Measurements from ENCODE around the gene PSMC1. TPM values are rescaled to one million over a fixed set of nuclear protein-coding genes. Genes with fewer than 3 reads are reported as not detected.
A peak's percentile ranks its signal among the peaks of the same experiment; 100 is the strongest.

PSMC1 gene
- total and polyA plus RNA-seq, 2 experiments from 2014 or later: 132 to 179 TPM

- 93 to 95% methylated on average over 17 to 18 of the region's 18 CpGs for WGBS, 2 experiments (ENCODE audit: low coverage in 1 of 2, low lambda C conversion rate in 2 of 2, missing lambda C conversion rate in 2 of 2)
- no peak overlapping the region for H3K4me3 ChIP-seq
- H3K27ac ChIP-seq: no peak overlapping the region
- H3K4me1 ChIP-seq (ENCODE audit: insufficient read depth): peaks cover 15% of the 10 kb centered on the region
- H3K4me2 ChIP-seq (ENCODE audit: unreplicated experiment): no peak overlapping the region
- 0 out of 2 replicates have a peak, but pooled peaks cover 3% of the 10 kb centered on the region for H3K36me3 ChIP-seq (ENCODE audit: low read depth)
- H2AFZ ChIP-seq: no peak overlapping the region
- TF ChIP-seq EZH2 (IDR thresholded peaks at IDR 0.05; ENCODE audit: insufficient read depth, poor library complexity, severe bottlenecking): no peak
- TF ChIP-seq EZH2phosphoT487 (IDR thresholded peaks at IDR 0.05; ENCODE audit: insufficient read depth, low read depth): no peak
- H3K9me2 ChIP-seq (ENCODE audit: insufficient read depth): no peaks in the 10 kb centered on the region
- no peak overlapping the region for H3K9ac ChIP-seq
- H3K9me3 ChIP-seq (ENCODE audit: low read depth): no peaks in the 10 kb centered on the region
- no peaks in the 10 kb centered on the region for H3K27me3 ChIP-seq (replicated peaks; ENCODE audit: insufficient read depth)
- peaks cover 21% of the 10 kb centered on the region for H3F3A ChIP-seq (ENCODE audit: insufficient read depth)
- DNase-seq: peak; percentile 36
- in situ Hi-C loops (cut with MboI): no loop called here
- no peaks in the 10 kb centered on the region for H4K20me1 ChIP-seq (ENCODE audit: insufficient read depth)
- no peaks in the 10 kb centered on the region for H3K79me2 ChIP-seq (ENCODE audit: insufficient read depth)
Observed at GRCh38 chr14:90276646-90277367, 20.5 kb downstream of the PSMC1 start.

GRCh38 chr14:90277581-90278198 is 21.3 kb downstream of the PSMC1 start:
- Histone ChIP-seq H3K4me2 (ENCODE audit: unreplicated experiment) (no peak overlapping the region), H3K4me3 (no peak overlapping the region), H3K27ac (no peak overlapping the region), H3K9ac (no peak overlapping the region), H3K36me3 (ENCODE audit: low read depth) (no peaks in the 10 kb centered on the region), H3F3A (ENCODE audit: insufficient read depth) (peaks cover 28% of the 10 kb centered on the region), H3K9me2 (ENCODE audit: insufficient read depth) (no peaks in the 10 kb centered on the region), H3K4me1 (ENCODE audit: insufficient read depth) (peaks cover 21% of the 10 kb centered on the region), H3K79me2 (ENCODE audit: insufficient read depth) (no peaks in the 10 kb centered on the region), H3K9me3 (ENCODE audit: low read depth) (no peaks in the 10 kb centered on the region), H4K20me1 (ENCODE audit: insufficient read depth) (no peaks in the 10 kb centered on the region), H3K27me3 (replicated peaks; ENCODE audit: insufficient read depth) (no peaks in the 10 kb centered on the region), H2AFZ (no peak overlapping the region)
- no peak for TF ChIP-seq EZH2phosphoT487 (IDR thresholded peaks at IDR 0.05; ENCODE audit: insufficient read depth, low read depth)
- 86 to 89% methylated on average over 23 to 24 of the region's 24 CpGs for WGBS, 2 experiments (ENCODE audit: low coverage in 1 of 2, low lambda C conversion rate in 2 of 2, missing lambda C conversion rate in 2 of 2)
- no peak for DNase-seq
- in situ Hi-C loops (cut with MboI): no loop called here

DNA sequence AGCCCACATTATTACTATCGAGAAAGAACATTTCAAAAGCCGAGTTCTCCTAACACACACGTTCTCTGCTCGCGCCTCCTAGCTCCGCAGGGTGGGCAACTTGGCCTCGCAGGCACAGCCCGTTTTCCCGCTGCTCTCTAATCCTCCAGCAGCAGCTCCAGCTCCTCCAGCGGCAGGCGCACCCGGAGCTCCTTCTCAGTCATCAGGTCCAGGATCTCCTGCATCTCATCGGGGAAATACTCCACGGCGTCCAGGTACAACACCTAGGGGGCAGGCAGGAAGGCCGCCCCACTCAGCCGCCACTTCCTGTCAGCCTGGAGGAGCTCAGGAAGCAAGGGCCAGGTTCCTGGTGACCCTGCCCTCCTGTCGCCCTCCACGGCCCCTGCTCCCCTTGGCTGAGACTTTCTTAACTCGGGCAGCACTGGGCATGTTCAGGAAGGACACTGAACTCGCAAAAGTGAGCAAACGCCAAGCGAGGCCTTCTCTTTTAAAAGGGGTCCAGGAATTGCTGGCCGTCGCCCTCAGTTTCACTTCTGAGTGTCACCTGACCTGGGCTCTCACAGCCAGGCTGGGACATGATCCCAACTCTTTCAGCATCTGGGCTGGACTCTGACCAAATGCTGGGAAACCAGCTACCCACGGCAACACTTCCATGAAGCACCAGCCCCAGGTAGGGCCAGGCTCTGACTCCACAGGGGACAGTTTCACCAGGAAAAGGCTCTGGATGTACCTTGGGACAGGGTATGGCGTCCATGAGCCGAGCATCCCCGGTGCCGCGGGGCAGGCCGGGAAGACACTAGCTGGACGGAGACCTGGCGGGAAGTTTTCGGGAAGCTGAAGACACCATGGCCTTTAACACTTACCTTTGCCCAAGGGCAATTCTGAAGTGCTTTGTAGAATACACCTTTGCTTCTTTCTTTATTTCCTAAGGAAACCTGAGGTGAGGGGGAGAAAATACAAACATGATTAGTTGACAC is 22.1 kb downstream of the PSMC1 start:
- H3K9me3 ChIP-seq (ENCODE audit: low read depth): no peaks in the 10 kb centered on the region
- no peaks in the 10 kb centered on the region for H3K9me2 ChIP-seq (ENCODE audit: insufficient read depth)
- no peaks in the 10 kb centered on the region for H3K79me2 ChIP-seq (ENCODE audit: insufficient read depth)
- H3F3A ChIP-seq (ENCODE audit: insufficient read depth): peaks cover 28% of the 10 kb centered on the region
- TF ChIP-seq EZH2phosphoT487 (IDR thresholded peaks at IDR 0.05; ENCODE audit: insufficient read depth, low read depth): no peak
- no peak for TF ChIP-seq EZH2 (IDR thresholded peaks at IDR 0.05; ENCODE audit: insufficient read depth, poor library complexity, severe bottlenecking)
- in situ Hi-C loops (cut with MboI): no loop called here
- no peak overlapping the region for H3K9ac ChIP-seq
- no peak overlapping the region for H2AFZ ChIP-seq
- no peak overlapping the region for H3K4me3 ChIP-seq
- no peaks in the 10 kb centered on the region for H3K36me3 ChIP-seq (ENCODE audit: low read depth)
- H3K27ac ChIP-seq: no peak overlapping the region
- no peaks in the 10 kb centered on the region for H3K27me3 ChIP-seq (replicated peaks; ENCODE audit: insufficient read depth)
- peaks cover 21% of the 10 kb centered on the region for H3K4me1 ChIP-seq (ENCODE audit: insufficient read depth)
- DNase-seq: no peak
- 93% methylated on average over 28 to 35 of the region's 35 CpGs for WGBS, 2 experiments (ENCODE audit: low coverage in 1 of 2, low lambda C conversion rate in 2 of 2, missing lambda C conversion rate in 2 of 2)
- no peak overlapping the region for H3K4me2 ChIP-seq (ENCODE audit: unreplicated experiment)
- no peaks in the 10 kb centered on the region for H4K20me1 ChIP-seq (ENCODE audit: insufficient read depth)

DNA sequence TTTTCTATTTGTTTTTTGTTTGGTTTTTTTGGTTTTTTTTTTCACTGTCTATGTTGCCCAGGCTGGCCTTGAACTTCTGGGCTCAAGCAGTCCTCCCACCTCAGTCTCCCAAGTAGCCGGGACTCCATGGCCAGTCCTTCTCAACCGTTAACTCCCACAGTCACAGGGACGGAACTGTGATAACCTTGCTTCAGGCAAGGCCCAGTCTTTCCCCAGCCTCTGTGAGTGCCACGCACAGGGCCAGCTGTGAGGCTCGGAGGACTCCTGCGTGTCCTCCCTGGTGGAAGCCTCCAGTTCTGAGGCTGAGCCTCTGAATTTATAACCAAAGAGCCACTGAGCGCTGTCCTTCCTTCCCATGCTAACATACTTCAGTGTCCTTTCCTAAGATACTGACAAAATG is 23.7 kb downstream of the PSMC1 start:
- Histone ChIP-seq H4K20me1 (ENCODE audit: insufficient read depth) (no peaks in the 10 kb centered on the region), H3F3A (ENCODE audit: insufficient read depth) (peaks cover 21% of the 10 kb centered on the region), H2AFZ (no peak overlapping the region), H3K4me2 (ENCODE audit: unreplicated experiment) (no peak overlapping the region), H3K9ac (no peak overlapping the region), H3K27ac (no peak overlapping the region), H3K79me2 (ENCODE audit: insufficient read depth) (no peaks in the 10 kb centered on the region), H3K9me3 (ENCODE audit: low read depth) (no peaks in the 10 kb centered on the region), H3K9me2 (ENCODE audit: insufficient read depth) (no peaks in the 10 kb centered on the region), H3K4me1 (ENCODE audit: insufficient read depth) (peaks cover 19% of the 10 kb centered on the region), H3K4me3 (no peak overlapping the region), H3K27me3 (replicated peaks; ENCODE audit: insufficient read depth) (no peaks in the 10 kb centered on the region), H3K36me3 (ENCODE audit: low read depth) (no peaks in the 10 kb centered on the region)
- no peak for TF ChIP-seq EZH2 (IDR thresholded peaks at IDR 0.05; ENCODE audit: insufficient read depth, poor library complexity, severe bottlenecking)
- TF ChIP-seq EZH2phosphoT487 (IDR thresholded peaks at IDR 0.05; ENCODE audit: insufficient read depth, low read depth): no peak
- in situ Hi-C loops (cut with MboI): no loop called here
- WGBS, 2 experiments (ENCODE audit: low coverage in 1 of 2, low lambda C conversion rate in 2 of 2, missing lambda C conversion rate in 2 of 2): 96 to 99% methylated on average over 7 of the region's 7 CpGs
- DNase-seq: no peak

Measured in GM23248 (cell line).